Stomach (tissue), 4 donors: ENCODE results near the gene SLC26A1.

Experiments
- CTCF ChIP-seq, 7 experiments: fragments of 450-650 bp in 4 of 7; fragments of 200-600 bp in 3 of 7; sonication (generic) in 3 of 7; IDR thresholded peaks; one replicate each; pipeline ENCODE4 v1.5.1; 2016 to 2019; ENCODE audit warnings: antibody characterized with exemption in 7 of 7, control low read depth in 2 of 7, mild to moderate bottlenecking in 1 of 7
- EP300 ChIP-seq: sonication (generic); formaldehyde crosslinking; IDR thresholded peaks from one replicate; pipeline ENCODE4 v1.6.1; 2017; ENCODE audit warnings: antibody characterized with exemption
- POLR2A ChIP-seq, 4 donors: fragments of 450-650 bp; IDR thresholded peaks; one replicate each; pipeline ENCODE4 v1.6.1; 2016; ENCODE audit warnings: antibody characterized with exemption in 4 of 4, control low read depth in 2 of 4, mild to moderate bottlenecking in 1 of 4, moderate library complexity in 1 of 4

GRCh38 chr4:966266-967112 is 26.7 kb downstream of the SLC26A1 start:
- no peak for TF ChIP-seq CTCF (IDR thresholded peaks at IDR 0.05)
- no peak for TF ChIP-seq POLR2A (IDR thresholded peaks at IDR 0.05)
- no peak for TF ChIP-seq EP300
